ENCODE measurements around the gene LIN28A.

- TF ChIP-seq REST (IDR thresholded peaks at IDR 0.05) (peak; percentile 82), HNF4A (conservative IDR thresholded peaks at IDR 0.05) (peak in 1 of 2 donors; percentile 32), YY1 (IDR thresholded peaks at IDR 0.05) (peak; percentile 80)
- TF ChIP-seq, protein P1, sequence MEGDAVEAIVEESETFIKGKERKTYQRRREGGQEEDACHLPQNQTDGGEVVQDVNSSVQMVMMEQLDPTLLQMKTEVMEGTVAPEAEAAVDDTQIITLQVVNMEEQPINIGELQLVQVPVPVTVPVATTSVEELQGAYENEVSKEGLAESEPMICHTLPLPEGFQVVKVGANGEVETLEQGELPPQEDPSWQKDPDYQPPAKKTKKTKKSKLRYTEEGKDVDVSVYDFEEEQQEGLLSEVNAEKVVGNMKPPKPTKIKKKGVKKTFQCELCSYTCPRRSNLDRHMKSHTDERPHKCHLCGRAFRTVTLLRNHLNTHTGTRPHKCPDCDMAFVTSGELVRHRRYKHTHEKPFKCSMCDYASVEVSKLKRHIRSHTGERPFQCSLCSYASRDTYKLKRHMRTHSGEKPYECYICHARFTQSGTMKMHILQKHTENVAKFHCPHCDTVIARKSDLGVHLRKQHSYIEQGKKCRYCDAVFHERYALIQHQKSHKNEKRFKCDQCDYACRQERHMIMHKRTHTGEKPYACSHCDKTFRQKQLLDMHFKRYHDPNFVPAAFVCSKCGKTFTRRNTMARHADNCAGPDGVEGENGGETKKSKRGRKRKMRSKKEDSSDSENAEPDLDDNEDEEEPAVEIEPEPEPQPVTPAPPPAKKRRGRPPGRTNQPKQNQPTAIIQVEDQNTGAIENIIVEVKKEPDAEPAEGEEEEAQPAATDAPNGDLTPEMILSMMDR (IDR thresholded peaks at IDR 0.05; ENCODE audit: low read depth, low read length, missing input control) = no peak
These were observed 21.5 kb downstream of the LIN28A start, which contains the start of gene DHDDS for GRCh38 chr1:26431979-26432695.

Data from liver (tissue), 3 donors.